IMR-90 (cell line): Measurements from ENCODE around the gene CA9. TPM values are rescaled to one million over a fixed set of nuclear protein-coding genes. Genes with fewer than 3 reads are reported as not detected.

ENCODE experiments used
- ATAC-seq: fragments of 200-7000 bp; cut with Tn5 transposase; 2 replicates; pipeline ENCODE4 v1.9.1; 2020; ENCODE audit warnings: low read depth, mild to moderate bottlenecking, moderate library complexity
- BruUV-seq: library from RNA; stranded (reverse); fragments of 400-500 nt; replicated peaks from 2 replicates; lab custom pipeline; 2021; lab: Mats Ljungman, UMichigan
- CTCF ChIA-PET: fragments of 300-600 bp; formaldehyde crosslinking; extraction: SDS; loops from one replicate; lab custom pipeline; 2021; ENCODE audit warnings: antibody characterized with exemption; lab: Yijun Ruan, JAX
- POLR2A ChIA-PET: fragments of 300-600 bp; sonication (Branson Sonifier 250); formaldehyde crosslinking; loops from one replicate; lab custom pipeline; 2022; ENCODE audit warnings: antibody characterized with exemption; ENCODE audit not compliant: unreplicated experiment; lab: Charles Lee
- DNase-seq: peaks from one replicate; pipeline ENCODE4 v3.0.0; 2013
- H2AFZ ChIP-seq: replicated peaks from 2 replicates; pipeline ENCODE3; 2013; ENCODE audit warnings: low read length, mild to moderate bottlenecking; ENCODE audit not compliant: poor library complexity
- H2AK5ac ChIP-seq: 2 replicates; pipeline ENCODE4 v1.6.1; 2013; ENCODE audit warnings: low read depth, low read length, inconsistent platforms
- H2AK9ac ChIP-seq: replicated peaks from 2 replicates; pipeline ENCODE3; 2013; ENCODE audit warnings: mild to moderate bottlenecking, low read depth, low read length, moderate library complexity; ENCODE audit not compliant: poor library complexity
- H2BK120ac ChIP-seq: 2 replicates; pipeline ENCODE4 v1.6.1; 2013; ENCODE audit warnings: low read depth, low read length, inconsistent platforms
- H2BK15ac ChIP-seq: 3 replicates; pipeline ENCODE4 v1.6.1; 2013; ENCODE audit warnings: low read depth, low read length, inconsistent platforms
- H2BK20ac ChIP-seq: 2 replicates; pipeline ENCODE4 v1.6.1; 2013; ENCODE audit warnings: low read depth, mild to moderate bottlenecking, inconsistent platforms, low read length, moderate library complexity
- H2BK5ac ChIP-seq: 2 replicates; pipeline ENCODE4 v1.6.1; 2013; ENCODE audit warnings: mild to moderate bottlenecking, low read depth, low read length, inconsistent platforms; ENCODE audit not compliant: poor library complexity, severe bottlenecking
- H3K14ac ChIP-seq: replicated peaks from 2 replicates; pipeline ENCODE4 v1.6.1; 2013; ENCODE audit warnings: low read depth, low read length, inconsistent platforms
- H3K18ac ChIP-seq: 2 replicates; pipeline ENCODE4 v1.6.1; 2013; ENCODE audit warnings: low read depth, low read length, control low read depth
- H3K23ac ChIP-seq: 2 replicates; pipeline ENCODE4 v1.6.1; 2013; ENCODE audit warnings: low read depth, low read length, inconsistent platforms
- H3K27ac ChIP-seq: 2 replicates; pipeline ENCODE4 v1.5.1; 2013; ENCODE audit warnings: mild to moderate bottlenecking, control low read depth, low read length; ENCODE audit not compliant: insufficient read depth
- H3K27me3 ChIP-seq: 2 replicates; pipeline ENCODE4 v1.6.1; 2013; ENCODE audit warnings: low read length; ENCODE audit not compliant: control insufficient read depth, insufficient read depth
- H3K36me3 ChIP-seq: 2 replicates; pipeline ENCODE4 v1.6.1; 2013; ENCODE audit warnings: low read length, mixed read lengths; ENCODE audit not compliant: control insufficient read depth, insufficient read depth
- H3K4ac ChIP-seq: 2 replicates; pipeline ENCODE4 v1.6.1; 2013; ENCODE audit warnings: low read depth, low read length, inconsistent platforms
- H3K4me1 ChIP-seq: 2 replicates; pipeline ENCODE4 v1.6.1; 2013; ENCODE audit warnings: low read length, mixed read lengths; ENCODE audit not compliant: control insufficient read depth, insufficient read depth
- H3K4me2 ChIP-seq: 2 replicates; pipeline ENCODE4 v1.6.1; 2013; ENCODE audit warnings: low read depth, mild to moderate bottlenecking, control low read depth, low read length, moderate library complexity
- H3K4me3 ChIP-seq: 2 replicates; pipeline ENCODE4 v1.5.1; 2013; ENCODE audit warnings: low read depth, mild to moderate bottlenecking, control low read depth, low read length, moderate library complexity; ENCODE audit not compliant: insufficient read depth
- H3K56ac ChIP-seq: 2 replicates; pipeline ENCODE4 v1.6.1; 2013; ENCODE audit warnings: low read length, inconsistent platforms; ENCODE audit not compliant: insufficient read depth; ENCODE audit errors: extremely low read depth
- H3K79me1 ChIP-seq, 2 experiments: 2 replicates each; pipeline ENCODE4 v1.6.1; 2013; ENCODE audit warnings: low read length in 2 of 2, inconsistent platforms in 1 of 2, low read depth in 1 of 2
- H3K9ac ChIP-seq: 2 replicates; pipeline ENCODE4 v1.6.1; 2013; ENCODE audit warnings: low read depth, low read length, control low read depth
- H3K9me1 ChIP-seq: 2 replicates; pipeline ENCODE4 v1.6.1; 2013; ENCODE audit warnings: low read length, inconsistent platforms; ENCODE audit not compliant: insufficient read depth
- H3K9me3 ChIP-seq: 2 replicates; pipeline ENCODE4 v1.6.1; 2013; ENCODE audit warnings: low read length; ENCODE audit not compliant: control insufficient read depth, insufficient read depth
- H4K20me1 ChIP-seq: 2 replicates; pipeline ENCODE4 v1.6.1; 2013; ENCODE audit warnings: low read length, inconsistent platforms; ENCODE audit not compliant: insufficient read depth
- H4K5ac ChIP-seq: 2 replicates; pipeline ENCODE4 v1.6.1; 2013; ENCODE audit warnings: mild to moderate bottlenecking, low read depth, low read length, control low read depth
- H4K8ac ChIP-seq, 2 experiments: 2 replicates each; pipeline ENCODE4 v1.6.1; 2013; ENCODE audit warnings: low read depth in 2 of 2, low read length in 2 of 2, control low read depth in 1 of 2, inconsistent platforms in 1 of 2
- H4K91ac ChIP-seq: 2 replicates; pipeline ENCODE4 v1.6.1; 2013; ENCODE audit warnings: low read depth, low read length, inconsistent platforms; ENCODE audit not compliant: insufficient read depth
- BHLHE40 ChIP-seq: fragments of 150-350 bp; IDR thresholded peaks from 2 replicates; pipeline ENCODE4 v1.6.1; 2016; ENCODE audit warnings: mild to moderate bottlenecking, low read depth, low read length
- CHD1 ChIP-seq: IDR thresholded peaks from 2 replicates; pipeline ENCODE4 v1.6.1; 2012; ENCODE audit warnings: low read depth, low read length, improper control_type of control experiment
- ELK1 ChIP-seq: fragments of 150-350 bp; IDR thresholded peaks from 2 replicates; pipeline ENCODE4 v1.6.1; 2016; ENCODE audit warnings: low read depth, mild to moderate bottlenecking, low read length, moderate library complexity, borderline replicate concordance
- FOS ChIP-seq: fragments of 150-350 bp; IDR thresholded peaks from 2 replicates; pipeline ENCODE4 v1.6.1; 2016; ENCODE audit warnings: low read depth, low read length
- MAFK ChIP-seq: IDR thresholded peaks from 2 replicates; pipeline ENCODE4 v1.6.1; 2012; ENCODE audit warnings: low read depth, low read length, improper control_type of control experiment
- MAZ ChIP-seq: IDR thresholded peaks from 2 replicates; pipeline ENCODE4 v1.6.1; 2012; ENCODE audit warnings: low read depth, mild to moderate bottlenecking, low read length, improper control_type of control experiment, moderate library complexity, borderline replicate concordance
- MXI1 ChIP-seq: IDR thresholded peaks from 2 replicates; pipeline ENCODE4 v1.6.1; 2012; ENCODE audit warnings: low read depth, mild to moderate bottlenecking, low read length, moderate library complexity, borderline replicate concordance
- NFE2L2 ChIP-seq: fragments of 150-350 bp; IDR thresholded peaks from 2 replicates; pipeline ENCODE4 v1.6.1; 2016; ENCODE audit warnings: low read depth, mild to moderate bottlenecking, low read length
- POLR2A ChIP-seq: IDR thresholded peaks from 2 replicates; pipeline ENCODE4 v1.6.1; 2012; ENCODE audit warnings: mild to moderate bottlenecking, low read depth, low read length
- RAD21 ChIP-seq: IDR thresholded peaks from 2 replicates; pipeline ENCODE4 v1.6.1; 2012; ENCODE audit warnings: low read length, improper control_type of control experiment
- RCOR1 ChIP-seq: IDR thresholded peaks from 2 replicates; pipeline ENCODE4 v1.6.1; 2012; ENCODE audit warnings: mild to moderate bottlenecking, low read length, improper control_type of control experiment; ENCODE audit not compliant: insufficient replicate concordance
- RFX5 ChIP-seq: IDR thresholded peaks from 2 replicates; pipeline ENCODE4 v1.8.0; 2012; ENCODE audit warnings: low read depth, mild to moderate bottlenecking, low read length, moderate library complexity
- SMC3 ChIP-seq: fragments of 150-350 bp; IDR thresholded peaks from 2 replicates; pipeline ENCODE4 v1.6.1; 2016; ENCODE audit warnings: low read depth, mild to moderate bottlenecking, antibody characterized with exemption, low read length, moderate library complexity
- USF2 ChIP-seq: fragments of 150-350 bp; IDR thresholded peaks from 2 replicates; pipeline ENCODE4 v1.6.1; 2017; ENCODE audit warnings: mild to moderate bottlenecking, antibody characterized with exemption, low read length, low read depth
- WGBS, 2 experiments: methylation state at CpG; one replicate each; pipeline versions ENCODE4 v1.1.5 to v1.1.7; 2013; ENCODE audit warnings: missing lambda C conversion rate in 2 of 2; ENCODE audit not compliant: insufficient read length in 1 of 2; ENCODE audit errors: extremely low coverage in 2 of 2; 5-methylcytosine and 5-hydroxymethylcytosine counted together
- dilution Hi-C: fragments of 300-500 bp; cut with HindIII; formaldehyde crosslinking; loops from one replicate; pipeline ENCODE4 v1.14.3; 2018; ENCODE audit warnings: low sequenced_read_pairs; ENCODE audit not compliant: unreplicated experiment
- in situ Hi-C: fragments of 300-500 bp; cut with MboI; formaldehyde crosslinking; loops from 3 replicates; pipeline ENCODE4 v1.14.3; 2019; ENCODE audit warnings: low sequenced_read_pairs, inconsistent platforms, mixed read lengths
- intact Hi-C: fragments of 100-400 bp; cut with micrococcal nuclease; formaldehyde crosslinking; loops from 2 replicates; pipeline ENCODE4 v1.10.0; 2022
- polyA plus RNA-seq, 3 experiments: library from polyadenylated mRNA; depleted of rRNA; stranded (reverse); fragments of >200 nt; gene quantifications; 2 replicates each; pipeline ENCODE4 v1.2.3, GENCODE V29; 2012; ENCODE audit warnings: low replicate concordance in 1 of 3
- total RNA-seq: library from RNA; depleted of rRNA; stranded (reverse); fragments of >200 nt; gene quantifications from 2 replicates; pipeline ENCODE4 v1.2.3, GENCODE V29; 2012
- TF ChIP-seq, protein P1 (sequence below): conservative IDR thresholded peaks from 2 replicates; pipeline ENCODE4 v1.5.1; 2012; ENCODE audit warnings: mild to moderate bottlenecking, low read depth, low read length, improper control_type of control experiment

Gene CA9
- total and polyA plus RNA-seq, 2 of the 4 experiments (the other 2 are of a cell fraction): 0.54 to 3.9 TPM

DNA sequence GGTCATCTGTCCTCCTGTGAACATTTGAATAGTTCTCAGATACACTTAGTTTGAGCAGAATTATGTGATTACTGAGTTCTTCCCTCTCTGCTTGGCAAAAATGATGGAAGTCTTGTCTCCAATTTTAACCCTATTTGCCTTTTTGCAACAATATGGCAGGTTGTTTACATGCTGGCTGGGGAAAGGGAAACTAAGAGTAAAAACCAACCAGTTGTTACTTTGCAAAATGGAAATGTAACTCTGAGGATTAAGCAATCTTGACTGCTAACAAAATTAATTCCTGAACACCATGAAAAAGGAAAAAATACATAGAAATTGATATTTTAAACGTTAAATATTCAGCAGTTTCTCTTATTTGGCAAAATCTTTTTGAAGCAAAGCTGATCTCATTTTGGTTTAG lies 34.1 kb upstream of the CA9 start:
- H3K4ac ChIP-seq: no peak overlapping the region
- TF ChIP-seq RCOR1 (no peak), CHD1 (no peak), RFX5 (no peak), MXI1 (no peak), USF2 (no peak), MAZ (no peak), SMC3 (no peak), FOS (no peak), BHLHE40 (no peak), NFE2L2 (no peak), MAFK (no peak), POLR2A (no peak), ELK1 (no peak), RAD21 (no peak)
- TF ChIP-seq, protein P1, sequence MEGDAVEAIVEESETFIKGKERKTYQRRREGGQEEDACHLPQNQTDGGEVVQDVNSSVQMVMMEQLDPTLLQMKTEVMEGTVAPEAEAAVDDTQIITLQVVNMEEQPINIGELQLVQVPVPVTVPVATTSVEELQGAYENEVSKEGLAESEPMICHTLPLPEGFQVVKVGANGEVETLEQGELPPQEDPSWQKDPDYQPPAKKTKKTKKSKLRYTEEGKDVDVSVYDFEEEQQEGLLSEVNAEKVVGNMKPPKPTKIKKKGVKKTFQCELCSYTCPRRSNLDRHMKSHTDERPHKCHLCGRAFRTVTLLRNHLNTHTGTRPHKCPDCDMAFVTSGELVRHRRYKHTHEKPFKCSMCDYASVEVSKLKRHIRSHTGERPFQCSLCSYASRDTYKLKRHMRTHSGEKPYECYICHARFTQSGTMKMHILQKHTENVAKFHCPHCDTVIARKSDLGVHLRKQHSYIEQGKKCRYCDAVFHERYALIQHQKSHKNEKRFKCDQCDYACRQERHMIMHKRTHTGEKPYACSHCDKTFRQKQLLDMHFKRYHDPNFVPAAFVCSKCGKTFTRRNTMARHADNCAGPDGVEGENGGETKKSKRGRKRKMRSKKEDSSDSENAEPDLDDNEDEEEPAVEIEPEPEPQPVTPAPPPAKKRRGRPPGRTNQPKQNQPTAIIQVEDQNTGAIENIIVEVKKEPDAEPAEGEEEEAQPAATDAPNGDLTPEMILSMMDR: no peak
- H2BK20ac ChIP-seq: no peak overlapping the region
- ATAC-seq: no peak
- no peaks in the 10 kb centered on the region for H3K9me3 ChIP-seq
- in situ Hi-C loops (no loop called here), dilution Hi-C loops (no loop called here), intact Hi-C loops (no loop called here)
- no peak overlapping the region for H3K23ac ChIP-seq
- H4K91ac ChIP-seq: no peak overlapping the region
- H3K14ac ChIP-seq: no peak overlapping the region
- no peak overlapping the region for H2AK9ac ChIP-seq
- H4K8ac ChIP-seq: no peak overlapping the region
- H3K9ac ChIP-seq: no peak overlapping the region
- POLR2A ChIA-PET: no interaction called here
- H3K4me3 ChIP-seq: no peak overlapping the region
- H3K36me3 ChIP-seq: no peaks in the 10 kb centered on the region
- no peaks in the 10 kb centered on the region for H4K20me1 ChIP-seq
- no peak overlapping the region for H3K56ac ChIP-seq
- no peak for DNase-seq
- no peak overlapping the region for H3K27ac ChIP-seq
- WGBS, 2 experiments: no CpG with 5 or more reads among the region's 1 CpG
- no peak overlapping the region for H2AK5ac ChIP-seq
- H2BK15ac ChIP-seq: no peak overlapping the region
- CTCF ChIA-PET: no interaction called here
- no peaks in the 10 kb centered on the region for H3K79me1 ChIP-seq
- H2BK120ac ChIP-seq: no peak overlapping the region
- H2BK5ac ChIP-seq: no peak overlapping the region
- BruUV-seq: no TSS peak
- H3K27me3 ChIP-seq: no peaks in the 10 kb centered on the region; the same call in 1 of the 2 replicates
- H2AFZ ChIP-seq: no peak overlapping the region
- no peaks in the 10 kb centered on the region for H3K4me1 ChIP-seq
- H3K9me1 ChIP-seq: no peaks in the 10 kb centered on the region
- H3K18ac ChIP-seq: no peak overlapping the region
- no peak overlapping the region for H4K5ac ChIP-seq
- H3K4me2 ChIP-seq: no peak overlapping the region
